ENCODE results near the gene CYP2B6.
"Not testable (repeated sequence)": the region's sequence is repeated elsewhere in the genome, so short reads cannot be mapped to it uniquely, and the experiment has no call there.

Gene CYP2B6

GRCh38 chr19:40981591-40981990, 9.5 kb upstream of the CYP2B6 start:
- DNase-seq = no peak

- no peak for DNase-seq
Measured at GRCh38 chr19:40982594-40983101, 8.4 kb upstream of the CYP2B6 start.

GRCh38 chr19:40989453-40989852, 1.6 kb upstream of the CYP2B6 start:
- DNase-seq = no peak

GRCh38 chr19:40995355-40995754, 4.3 kb downstream of the CYP2B6 start:
- DNase-seq = no peak

GRCh38 chr19:40999018-40999417, 7.9 kb downstream of the CYP2B6 start:
- DNase-seq = not testable (repeated sequence)

DNA sequence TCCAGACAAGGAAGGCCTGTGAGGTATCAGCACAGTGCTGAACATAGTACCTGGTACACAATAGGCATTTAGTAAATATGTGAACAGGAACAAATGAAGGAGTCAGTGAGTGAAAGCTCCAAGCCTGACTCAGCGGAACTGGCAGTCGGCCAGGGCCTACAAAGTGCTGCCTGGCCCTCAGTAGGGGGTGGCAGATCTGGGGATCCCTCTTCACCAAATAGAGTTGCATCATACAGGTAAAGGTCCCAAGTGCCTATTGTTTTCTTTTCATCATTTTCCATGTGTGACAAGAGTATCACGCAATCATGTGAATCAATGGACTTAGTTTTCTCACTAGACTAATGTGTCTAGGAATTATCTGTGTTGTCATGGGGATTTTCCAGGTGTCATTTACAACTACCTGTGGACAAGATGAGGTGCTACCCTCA, 9.2 kb downstream of the CYP2B6 start:
- DNase-seq = no peak

DNA sequence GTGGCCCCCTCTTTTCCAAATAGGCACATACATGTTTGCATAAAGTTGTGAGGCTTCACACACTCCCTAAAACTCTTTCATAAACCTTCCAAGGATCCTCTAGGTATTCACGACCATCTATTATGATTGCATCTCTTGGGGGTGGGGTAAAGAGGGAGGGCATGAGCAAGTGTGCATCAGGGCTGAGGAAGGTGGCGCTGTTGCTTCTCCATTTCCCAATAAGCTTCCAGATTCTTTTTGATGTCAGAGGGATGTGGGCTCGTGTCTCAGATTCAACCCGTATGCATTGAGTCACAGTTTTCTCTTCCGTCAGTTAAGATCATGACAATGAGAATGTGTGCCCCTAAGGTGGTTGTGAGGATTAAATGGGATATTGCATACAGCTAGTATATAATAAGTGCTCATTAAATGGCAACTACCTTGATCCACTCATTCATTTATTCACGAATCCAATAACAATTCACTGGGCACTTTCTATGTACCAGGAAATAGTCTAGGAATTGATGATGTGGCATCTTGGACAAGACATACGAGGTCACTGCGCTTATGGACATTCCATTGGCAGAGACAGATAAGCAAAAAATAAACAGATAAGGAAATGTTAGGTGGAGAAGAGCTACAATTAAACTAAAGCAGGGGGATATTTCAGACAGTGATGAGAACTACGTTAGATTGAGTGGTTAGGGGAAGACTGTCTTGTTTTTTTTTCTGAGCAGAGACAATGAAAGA, 10.3 kb downstream of the CYP2B6 start:
- no peak for DNase-seq

DNA sequence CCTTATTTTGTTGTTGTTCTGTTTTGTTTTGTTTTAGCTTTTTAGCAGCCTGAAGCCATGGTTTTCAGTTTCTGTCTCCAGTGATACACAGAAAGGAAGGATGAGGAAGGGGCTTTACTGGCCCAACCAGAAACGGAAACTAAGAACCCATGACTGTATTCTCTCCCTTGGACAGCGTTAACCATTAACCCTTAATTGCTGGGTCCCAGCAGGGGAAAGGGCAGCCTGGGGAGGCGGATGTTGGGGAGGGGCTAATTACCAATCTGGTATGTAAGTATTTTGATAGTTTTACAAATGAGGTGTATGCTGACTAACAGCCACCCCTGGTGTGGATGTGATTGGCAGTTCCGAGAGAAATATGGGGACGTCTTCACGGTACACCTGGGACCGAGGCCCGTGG, 12.6 kb downstream of the CYP2B6 start:
- not testable (repeated sequence) for DNase-seq

GRCh38 chr19:41009700-41010235, 18.7 kb downstream of the CYP2B6 start:
- DNase-seq = no peak

DNA sequence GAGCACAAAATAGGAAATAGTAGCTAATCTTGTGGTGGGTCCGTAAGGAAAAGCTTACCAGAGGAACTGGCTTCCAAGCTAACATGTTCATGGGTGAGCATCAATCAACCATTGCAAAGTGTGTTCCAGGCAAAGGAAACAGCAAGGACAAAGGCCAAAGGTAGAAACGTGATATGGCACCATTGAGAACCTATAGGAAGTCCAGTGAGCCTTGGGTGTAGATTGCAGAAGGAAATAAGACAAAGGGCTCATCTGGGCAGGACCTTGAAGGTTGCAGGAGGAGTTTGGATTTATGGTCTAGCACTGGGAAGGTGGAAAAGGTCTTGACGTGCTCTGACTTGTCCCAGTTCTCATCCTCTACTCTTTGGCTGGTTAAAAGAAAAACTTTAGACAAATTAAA, 22.3 kb downstream of the CYP2B6 start:
- no peak for DNase-seq

GRCh38 chr19:41014643-41015042, 23.6 kb downstream of the CYP2B6 start:
- DNase-seq = no peak

DNA sequence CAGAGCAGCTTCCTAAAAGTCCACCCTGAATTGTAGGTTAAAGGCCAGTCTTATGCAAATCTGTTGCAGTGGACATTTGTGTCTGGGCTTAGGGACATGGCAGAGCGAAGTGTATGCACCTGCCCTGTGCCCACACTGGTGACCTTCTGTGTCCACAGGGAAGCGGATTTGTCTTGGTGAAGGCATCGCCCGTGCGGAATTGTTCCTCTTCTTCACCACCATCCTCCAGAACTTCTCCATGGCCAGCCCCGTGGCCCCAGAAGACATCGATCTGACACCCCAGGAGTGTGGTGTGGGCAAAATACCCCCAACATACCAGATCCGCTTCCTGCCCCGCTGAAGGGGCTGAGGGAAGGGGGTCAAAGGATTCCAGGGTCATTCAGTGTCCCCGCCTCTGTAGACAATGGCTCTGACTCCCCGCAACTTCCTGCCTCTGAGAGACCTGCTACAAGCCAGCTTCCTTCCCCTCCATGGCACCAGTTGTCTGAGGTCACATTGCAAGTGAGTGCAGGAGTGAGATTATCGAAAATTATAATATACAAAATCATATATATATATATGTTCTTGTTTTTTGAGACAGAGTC, 25.5 kb downstream of the CYP2B6 start:
- no peak for DNase-seq

- no peak for DNase-seq
Measured at GRCh38 chr19:41018736-41019290, 27.7 kb downstream of the CYP2B6 start.

GRCh38 chr19:41019346-41019745, 28.3 kb downstream of the CYP2B6 start:
- DNase-seq = no peak

- DNase-seq = no peak
Measured at GRCh38 chr19:41023193-41023592, 32.1 kb downstream of the CYP2B6 start.

DNA sequence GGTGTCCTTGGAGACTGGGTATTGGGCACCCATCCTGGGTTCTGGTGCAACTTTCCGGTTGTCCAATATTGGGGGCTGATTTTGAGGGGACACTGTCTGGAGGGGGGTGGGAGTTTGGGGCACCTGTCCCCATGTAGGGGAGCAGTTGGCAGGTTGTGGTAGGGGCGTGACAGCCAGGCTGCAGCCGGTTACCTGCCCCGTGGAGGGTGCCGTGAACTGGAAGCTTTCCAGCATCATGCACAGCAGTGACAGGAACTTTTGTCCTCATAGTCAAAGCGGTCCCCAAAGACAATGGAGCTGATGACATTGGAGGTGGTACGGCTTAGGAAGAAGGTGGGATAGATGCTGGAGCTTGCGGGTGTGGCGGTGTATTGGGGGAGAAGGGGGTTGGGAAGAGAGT, 34.3 kb downstream of the CYP2B6 start:
- DNase-seq = no peak

DNA sequence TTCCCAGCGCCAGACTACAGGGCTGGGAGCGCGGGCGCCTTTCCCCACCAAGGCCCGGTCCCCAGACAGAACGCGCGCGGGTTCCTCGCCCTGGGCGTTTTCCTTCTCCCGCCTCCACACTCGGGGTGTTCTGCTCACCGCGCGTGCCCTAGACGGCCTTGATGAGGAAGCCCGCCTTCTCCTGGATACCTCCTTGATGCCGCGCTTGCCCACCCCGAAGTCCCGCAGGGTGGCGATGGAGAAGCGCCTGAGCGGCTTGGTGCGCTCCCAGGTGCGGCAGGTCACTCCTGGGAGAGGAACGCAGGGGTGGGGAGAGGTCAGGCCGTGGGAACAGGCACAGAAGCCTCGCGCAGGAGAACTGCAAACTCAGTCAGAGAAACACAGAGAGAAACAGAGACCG, 34.8 kb downstream of the CYP2B6 start:
- DNase-seq = no peak

- DNase-seq = no peak
Measured at GRCh38 chr19:41027273-41027967, 36.3 kb downstream of the CYP2B6 start.

- DNase-seq = no peak
Measured at GRCh38 chr19:41029524-41030432, 38.7 kb downstream of the CYP2B6 start.

DNA sequence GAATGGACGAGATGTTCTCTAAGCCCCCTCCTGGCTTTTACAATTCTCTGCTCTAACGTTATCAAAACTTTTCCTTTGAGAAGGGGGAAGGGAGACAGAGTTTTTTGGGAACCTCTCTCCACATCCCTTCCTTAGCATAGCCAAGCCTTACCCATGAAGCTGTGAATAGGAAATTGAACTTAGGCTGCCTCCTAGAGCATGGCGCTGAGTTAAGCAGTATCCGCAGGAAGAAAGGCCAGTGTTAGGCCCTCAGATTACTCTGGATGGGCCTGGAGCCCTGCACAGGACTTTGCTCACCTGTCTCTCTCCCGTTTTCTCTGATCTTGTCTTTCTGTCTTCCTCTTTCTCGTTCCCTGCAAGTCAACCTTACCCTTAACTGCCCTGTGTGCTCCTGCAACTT, 39.6 kb downstream of the CYP2B6 start:
- DNase-seq = no peak

DNA sequence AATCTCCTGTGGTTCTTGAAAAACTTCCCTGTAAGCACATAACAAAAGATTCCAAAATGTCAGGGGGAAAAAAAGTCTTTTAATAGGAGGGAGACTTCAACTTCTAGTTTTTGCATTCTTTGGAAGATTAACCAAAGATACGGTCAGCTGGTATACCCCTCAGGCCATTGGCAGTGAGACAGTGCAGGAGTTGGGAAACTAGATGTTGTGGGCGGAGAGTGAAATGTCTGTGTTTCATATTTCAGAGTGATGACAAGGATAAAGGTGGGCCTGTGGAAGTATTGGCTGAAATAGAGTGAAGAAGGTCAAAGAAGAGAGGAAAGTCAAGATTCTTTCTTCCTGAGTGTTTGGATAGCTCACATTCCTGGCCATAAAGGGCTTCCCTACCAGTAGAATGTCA, 40.8 kb downstream of the CYP2B6 start:
- DNase-seq = no peak

GRCh38 chr19:41033324-41033723, 42.2 kb downstream of the CYP2B6 start:
- DNase-seq = not testable (repeated sequence)

All from activated naive CD4-positive, alpha-beta T cell (primary cell).